Renal pelvis (tissue), 12 donors: ENCODE data around the gene CLCC1. TPM values are rescaled to one million over a fixed set of nuclear protein-coding genes. Genes with fewer than 3 reads are reported as not detected.
"Not testable (repeated sequence)": the region's sequence is repeated elsewhere in the genome, so short reads cannot be mapped to it uniquely, and the experiment has no call there.

ENCODE experiments used
- DNase-seq: peaks from one replicate; pipeline ENCODE4 v3.0.0-alpha.2; 2013
- long read RNA-seq, 16 experiments: transcript quantifications; one replicate each; lab custom pipeline, GENCODE V29; 2026
- polyA plus RNA-seq, 3 donors: library from polyadenylated mRNA; unstranded; fragments of 120-200 nt; gene quantifications; one replicate each; pipeline ENCODE4 v1.2.1, GENCODE V29; 2013; ENCODE audit not compliant: insufficient read length in 3 of 3

The CLCC1 gene, protein sequence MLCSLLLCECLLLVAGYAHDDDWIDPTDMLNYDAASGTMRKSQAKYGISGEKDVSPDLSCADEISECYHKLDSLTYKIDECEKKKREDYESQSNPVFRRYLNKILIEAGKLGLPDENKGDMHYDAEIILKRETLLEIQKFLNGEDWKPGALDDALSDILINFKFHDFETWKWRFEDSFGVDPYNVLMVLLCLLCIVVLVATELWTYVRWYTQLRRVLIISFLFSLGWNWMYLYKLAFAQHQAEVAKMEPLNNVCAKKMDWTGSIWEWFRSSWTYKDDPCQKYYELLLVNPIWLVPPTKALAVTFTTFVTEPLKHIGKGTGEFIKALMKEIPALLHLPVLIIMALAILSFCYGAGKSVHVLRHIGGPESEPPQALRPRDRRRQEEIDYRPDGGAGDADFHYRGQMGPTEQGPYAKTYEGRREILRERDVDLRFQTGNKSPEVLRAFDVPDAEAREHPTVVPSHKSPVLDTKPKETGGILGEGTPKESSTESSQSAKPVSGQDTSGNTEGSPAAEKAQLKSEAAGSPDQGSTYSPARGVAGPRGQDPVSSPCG
- 10 to 100 TPM; 27.0 to 40.7 (median 40.4) TPM for polyA plus RNA-seq
- long read RNA-seq, donor 1, full-length matches to known transcripts = 1 of 10 reads
- long read RNA-seq, donor 1, partial matches to known transcripts = 9 of 10 reads
- long read RNA-seq, donor 1, other reads (novel, unspliced or antisense) = 0 of 10 reads
- long read RNA-seq, donor 2, full-length matches to known transcripts = 2 of 7 reads
- long read RNA-seq, donor 2, partial matches to known transcripts = 5 of 7 reads
- long read RNA-seq, donor 2, other reads (novel, unspliced or antisense) = 0 of 7 reads
- long read RNA-seq, donor 3, full-length matches to known transcripts = 2 of 8 reads
- long read RNA-seq, donor 3, partial matches to known transcripts = 6 of 8 reads
- long read RNA-seq, donor 3, other reads (novel, unspliced or antisense) = 0 of 8 reads
- long read RNA-seq, donor 4, full-length matches to known transcripts = 3 of 8 reads
- long read RNA-seq, donor 4, partial matches to known transcripts = 5 of 8 reads
- long read RNA-seq, donor 4, other reads (novel, unspliced or antisense) = 0 of 8 reads
- long read RNA-seq, donor 5, full-length matches to known transcripts = 1 of 1 reads
- long read RNA-seq, donor 5, partial matches to known transcripts = 0 of 1 reads
- long read RNA-seq, donor 5, other reads (novel, unspliced or antisense) = 0 of 1 reads
- long read RNA-seq, donor 6, full-length matches to known transcripts = 4 of 4 reads
- long read RNA-seq, donor 6, partial matches to known transcripts = 0 of 4 reads
- long read RNA-seq, donor 6, other reads (novel, unspliced or antisense) = 0 of 4 reads
- long read RNA-seq, donor 7, partial matches to known transcripts = 40 of 40 reads
- long read RNA-seq, donor 7, other reads (novel, unspliced or antisense) = 0 of 40 reads
- long read RNA-seq, donor 8, full-length matches to known transcripts = 2 of 18 reads
- long read RNA-seq, donor 8, partial matches to known transcripts = 16 of 18 reads
- long read RNA-seq, donor 8, other reads (novel, unspliced or antisense) = 0 of 18 reads
- long read RNA-seq, donor 9, full-length matches to known transcripts = 2 of 11 reads
- long read RNA-seq, donor 9, partial matches to known transcripts = 9 of 11 reads
- long read RNA-seq, donor 9, other reads (novel, unspliced or antisense) = 0 of 11 reads
- long read RNA-seq, donor 10, full-length matches to known transcripts = 1 of 6 reads
- long read RNA-seq, donor 10, partial matches to known transcripts = 5 of 6 reads
- long read RNA-seq, donor 10, other reads (novel, unspliced or antisense) = 0 of 6 reads
- long read RNA-seq, donor 11 = 0 reads
- long read RNA-seq, donor 12, full-length matches to known transcripts = 2 of 9 reads
- long read RNA-seq, donor 12, partial matches to known transcripts = 7 of 9 reads
- long read RNA-seq, donor 12, other reads (novel, unspliced or antisense) = 0 of 9 reads
- long read RNA-seq, donor 13, full-length matches to known transcripts = 3 of 3 reads
- long read RNA-seq, donor 13, partial matches to known transcripts = 0 of 3 reads
- long read RNA-seq, donor 13, other reads (novel, unspliced or antisense) = 0 of 3 reads
- long read RNA-seq, donor 14 = 0 reads
- long read RNA-seq, donor 15, full-length matches to known transcripts = 3 of 15 reads
- long read RNA-seq, donor 15, partial matches to known transcripts = 12 of 15 reads
- long read RNA-seq, donor 15, other reads (novel, unspliced or antisense) = 0 of 15 reads
- long read RNA-seq, donor 16, full-length matches to known transcripts = 2 of 12 reads
- long read RNA-seq, donor 16, partial matches to known transcripts = 10 of 12 reads
- long read RNA-seq, donor 16, other reads (novel, unspliced or antisense) = 0 of 12 reads

DNA sequence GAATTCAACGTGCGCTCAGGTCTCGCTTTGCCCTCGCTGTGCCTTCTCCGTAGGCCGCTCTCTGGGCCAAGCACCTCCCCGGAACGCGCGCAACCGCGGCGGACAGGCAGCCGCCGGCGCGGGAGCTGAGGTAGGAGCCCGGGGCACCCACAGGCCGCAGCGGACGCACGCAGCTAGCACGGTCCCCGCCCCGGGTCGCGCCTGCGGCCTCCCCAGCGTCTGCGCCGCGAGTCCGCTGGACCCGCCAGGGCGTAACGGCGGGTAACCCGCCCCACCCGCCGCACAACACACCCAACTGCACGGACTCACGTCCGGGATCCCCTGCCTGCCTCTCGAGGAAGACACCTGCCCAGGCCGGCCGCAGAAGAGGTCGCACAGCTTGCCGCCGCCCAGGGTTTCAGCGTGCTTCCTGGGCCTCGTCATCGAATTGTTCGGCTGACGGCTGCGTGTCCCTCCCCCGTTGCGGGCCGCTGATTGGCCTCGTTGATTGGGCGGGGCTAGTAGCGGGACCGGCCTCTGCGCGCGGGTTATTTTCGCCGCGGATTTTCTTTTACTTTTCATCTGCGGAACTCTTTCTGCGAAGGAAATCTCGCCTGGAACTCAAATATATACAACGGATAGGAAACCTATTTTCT, at the start of gene CLCC1:
TSS of gene CLCC1 (minus strand) at position 433 of the 635 bp plus-strand sequence. CDS start 13,047 bp downstream, outside the sequence.
- peak; percentile 89 for DNase-seq

DNA sequence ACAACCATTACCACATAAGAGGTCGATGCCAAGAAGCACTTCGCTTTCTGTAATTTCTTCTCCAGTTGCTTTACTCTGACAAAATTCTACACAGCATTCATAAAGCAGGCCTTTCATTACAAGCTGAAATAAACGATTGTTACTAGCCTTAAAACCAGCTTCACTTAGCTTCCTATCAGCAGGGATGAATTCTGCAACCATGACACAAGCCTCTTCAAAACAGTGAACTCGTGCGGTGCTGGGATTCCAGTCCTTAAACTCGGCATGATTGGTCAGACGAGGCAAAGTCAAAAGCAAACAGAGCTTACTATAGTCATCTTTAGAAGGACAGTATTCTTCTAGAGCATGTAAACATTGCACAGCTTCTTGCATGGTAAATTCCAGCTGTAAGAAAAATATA, 48.1 kb upstream of the CLCC1 start:
- no peak for DNase-seq

DNA sequence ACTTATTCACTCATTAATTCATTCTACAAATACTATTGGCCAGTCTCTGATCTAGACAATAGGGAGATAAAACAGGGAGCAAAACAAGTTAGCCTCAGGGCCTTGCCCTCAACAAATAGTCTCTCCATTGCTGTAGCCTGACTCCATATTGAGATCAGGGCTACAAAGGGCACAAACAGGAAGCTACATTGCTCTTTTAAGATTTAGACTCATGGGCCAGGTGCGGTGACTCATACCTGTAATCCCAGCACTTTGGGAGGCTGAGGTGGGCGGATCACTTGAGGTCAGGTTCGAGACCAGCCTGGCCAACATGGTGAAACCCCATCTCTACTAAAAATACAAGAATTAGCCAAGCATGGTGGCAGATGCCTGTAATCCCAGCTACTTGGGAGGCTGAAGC, 33.3 kb upstream of the CLCC1 start:
- DNase-seq = not testable (repeated sequence)

DNA sequence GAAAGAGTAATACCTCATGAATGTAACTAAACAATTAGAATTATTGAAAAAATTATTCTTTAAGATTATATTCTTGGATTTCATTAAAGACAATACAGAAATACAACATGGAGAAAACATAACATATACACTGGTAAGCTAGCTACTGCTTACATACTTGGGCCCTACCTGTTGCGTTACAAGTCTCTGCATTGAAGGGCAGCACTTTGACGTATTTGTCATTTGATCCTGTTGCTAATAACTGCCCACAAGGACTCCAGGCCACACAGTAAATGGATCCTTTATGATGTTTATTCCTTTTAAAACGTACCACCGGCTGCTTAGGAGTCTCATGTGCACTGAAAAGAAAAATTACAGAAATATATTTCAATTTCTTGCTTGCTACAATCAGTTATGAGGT, 19.8 kb upstream of the CLCC1 start:
- DNase-seq = no peak

DNA sequence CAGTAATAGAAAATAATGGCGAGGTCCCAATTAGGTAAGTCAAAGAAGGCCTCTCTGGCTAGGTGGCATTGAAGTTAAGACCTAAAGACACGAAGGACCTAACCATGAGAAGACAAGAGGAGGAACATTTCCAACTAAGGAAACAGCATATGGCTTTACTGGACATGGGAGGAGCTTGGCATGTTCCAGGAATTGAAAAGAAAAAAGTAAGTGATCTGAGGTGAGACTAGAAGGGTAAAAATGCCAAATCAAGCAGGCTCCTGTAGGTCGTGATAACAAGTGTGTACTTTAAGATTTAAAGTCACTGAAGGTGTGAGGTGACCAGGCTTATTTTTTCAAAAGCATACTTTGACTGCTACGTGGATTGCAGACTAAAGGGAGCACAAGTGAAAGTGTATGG, 13.4 kb upstream of the CLCC1 start:
- DNase-seq = no peak

DNA sequence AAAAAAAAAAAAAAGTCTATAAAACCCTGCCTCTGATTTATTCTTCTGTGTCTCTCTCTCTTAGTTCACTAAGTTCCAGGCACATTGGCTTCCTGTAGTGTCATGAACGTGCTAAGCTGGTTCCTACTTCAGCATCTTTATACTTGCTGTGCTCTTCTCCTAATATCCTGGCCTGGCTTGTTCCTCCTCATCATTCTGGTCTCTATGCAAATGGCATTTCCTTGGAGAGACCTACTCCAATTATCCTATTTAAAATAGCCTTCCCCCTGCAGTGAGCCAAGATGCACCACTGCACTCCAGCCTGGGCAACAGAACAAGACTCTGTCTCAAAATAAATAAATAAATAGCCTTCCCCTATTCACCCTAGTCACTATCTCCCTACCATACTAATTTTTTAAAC, 9.7 kb upstream of the CLCC1 start:
- DNase-seq = no peak

DNA sequence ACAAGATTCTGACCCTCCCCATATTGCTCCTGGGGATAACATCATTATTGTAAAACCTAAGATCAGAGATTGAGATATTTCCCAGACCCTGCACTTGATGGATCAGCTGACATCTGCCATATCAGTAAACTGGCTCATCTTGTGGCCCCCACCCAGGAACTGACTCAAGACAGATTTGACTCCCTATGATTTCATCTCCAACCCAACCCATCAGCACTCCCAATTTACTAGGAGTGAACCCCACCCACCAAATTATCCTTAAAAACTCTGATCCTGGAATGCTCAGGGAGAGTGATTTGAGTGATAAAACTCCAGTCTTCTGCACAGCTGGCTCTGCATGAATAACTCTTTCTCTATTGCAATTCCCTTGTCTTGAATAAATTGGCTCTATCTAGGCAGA, 6.1 kb upstream of the CLCC1 start:
- no peak for DNase-seq

DNA sequence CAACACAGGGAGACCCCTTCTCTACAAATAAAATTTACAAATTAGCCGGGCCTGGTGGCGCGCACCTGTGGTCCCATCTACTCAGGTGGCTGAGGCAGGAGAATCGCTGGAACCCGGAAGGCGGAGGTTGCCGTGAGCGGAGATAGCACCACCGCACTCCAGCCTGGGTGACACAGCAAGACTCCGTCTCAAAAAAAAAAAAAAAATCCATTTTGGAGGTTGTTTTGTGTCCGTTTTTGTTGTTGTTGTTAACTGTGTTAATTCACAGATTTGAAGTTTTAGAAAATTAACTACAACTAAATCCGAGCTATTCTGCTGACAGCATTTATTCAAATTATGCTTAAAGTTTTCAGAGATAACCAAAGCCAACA, 618 bp downstream of the CLCC1 start:
- no peak for DNase-seq

DNA sequence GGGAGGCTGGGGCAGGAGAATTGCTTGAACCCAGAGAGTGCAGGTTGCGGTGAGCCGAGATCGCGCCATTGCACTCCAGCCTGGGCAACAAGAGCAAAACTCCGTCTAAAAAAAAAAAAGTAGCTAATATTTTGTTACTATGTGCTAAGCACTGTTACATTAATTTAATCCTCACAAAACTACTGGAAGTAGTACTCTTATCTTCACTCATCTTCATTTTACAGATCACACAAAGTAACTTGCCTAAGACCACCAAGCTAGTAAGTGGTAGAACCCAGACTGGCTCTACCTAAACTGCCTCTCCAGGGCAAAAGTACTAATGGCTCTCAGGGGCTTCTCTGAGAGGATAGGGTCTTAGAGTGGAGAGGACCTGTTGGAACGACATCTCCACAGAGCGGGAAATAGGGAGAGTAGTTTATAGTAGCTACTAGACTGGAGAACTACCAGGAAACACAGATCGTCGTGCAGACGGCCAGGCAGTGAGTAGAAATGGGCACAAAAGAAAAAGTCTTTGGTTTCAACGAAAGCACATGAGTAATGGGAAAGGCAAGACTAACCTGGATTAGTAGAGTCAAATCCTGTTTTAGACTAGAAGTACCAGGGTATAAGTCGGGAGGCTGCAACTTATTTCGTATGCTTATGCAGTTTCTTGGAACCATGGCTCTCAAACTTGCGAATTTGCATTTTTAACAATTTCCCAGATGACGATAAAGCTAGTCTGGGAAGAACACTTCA, 1.4 kb downstream of the CLCC1 start:
- no peak for DNase-seq

DNA sequence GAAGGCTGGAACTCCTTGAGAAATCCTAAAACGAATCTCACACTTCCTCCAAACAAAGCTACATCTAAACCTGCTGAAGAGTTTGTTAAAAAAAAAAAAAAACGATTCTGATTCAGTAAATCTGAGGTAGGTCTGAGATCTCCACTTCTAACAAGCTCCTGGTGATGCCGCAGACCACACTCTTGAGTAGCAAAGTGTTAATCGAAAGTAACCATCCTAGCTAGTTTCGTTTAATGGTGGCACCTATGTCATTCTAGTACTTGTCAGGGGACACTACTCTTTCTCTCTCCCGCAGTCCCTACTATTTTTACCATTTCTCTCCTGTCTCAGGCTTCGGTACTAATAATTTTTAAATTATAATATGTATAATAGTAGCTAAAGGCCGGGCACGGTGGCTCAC, 2.1 kb downstream of the CLCC1 start:
- DNase-seq = no peak

DNA sequence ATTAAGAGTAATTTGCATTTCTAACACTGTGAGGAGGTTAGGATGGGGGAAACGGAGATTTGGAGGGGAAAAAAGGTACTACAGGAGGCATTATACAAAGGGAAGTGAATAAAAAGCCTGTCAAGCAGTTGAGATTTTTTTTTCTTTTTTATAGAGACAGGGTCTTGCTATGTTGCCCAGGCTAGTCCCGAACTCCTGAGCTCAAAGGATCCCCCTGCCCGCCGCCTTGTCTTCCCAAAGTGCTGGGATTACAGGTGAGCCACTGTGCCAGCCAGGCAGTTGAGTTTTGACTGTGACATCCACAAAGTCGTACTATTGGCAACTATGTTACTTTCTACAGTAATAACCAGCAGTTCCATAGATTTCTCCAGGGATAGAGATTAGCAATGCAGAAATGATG, 2.6 kb downstream of the CLCC1 start:
- no peak for DNase-seq

DNA sequence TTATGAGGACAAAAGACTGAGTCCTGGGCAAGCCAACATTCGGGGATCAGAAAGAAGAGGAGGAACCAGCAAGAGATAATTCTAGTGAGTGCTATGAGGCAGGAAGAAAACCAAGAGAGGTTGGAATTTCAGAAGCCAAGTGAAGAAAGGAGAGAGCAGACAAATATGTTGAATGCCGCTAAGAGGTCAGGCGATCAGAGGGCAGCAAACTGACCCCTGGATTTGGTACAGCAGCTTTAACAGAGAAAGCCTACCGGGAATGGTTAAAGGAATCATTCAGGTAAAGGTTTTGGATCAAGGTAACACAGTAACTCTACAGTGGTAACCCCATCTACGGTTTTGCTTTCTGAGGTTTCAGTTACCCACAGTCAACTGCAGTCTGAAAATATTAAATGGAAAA, 5.4 kb downstream of the CLCC1 start:
- no peak for DNase-seq

DNA sequence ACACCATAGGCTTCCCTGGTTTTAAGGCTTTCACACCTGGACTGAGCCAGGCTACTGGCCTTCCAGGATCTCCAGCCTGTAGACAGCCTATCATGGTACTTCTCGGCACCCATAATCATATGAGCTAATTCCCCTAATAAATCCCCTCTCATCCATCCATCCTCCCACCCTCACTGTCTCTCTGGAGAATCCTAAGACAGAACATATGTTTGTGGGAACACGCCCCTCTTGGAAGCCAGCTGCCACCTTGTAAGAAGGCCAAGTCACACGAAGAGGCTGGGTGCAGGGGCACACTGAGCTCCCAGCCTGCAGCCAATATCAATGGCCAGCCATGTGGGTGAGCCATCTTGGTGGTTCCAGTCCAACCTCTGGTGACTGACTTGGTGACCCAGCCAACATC, 7.4 kb downstream of the CLCC1 start:
- no peak for DNase-seq

DNA sequence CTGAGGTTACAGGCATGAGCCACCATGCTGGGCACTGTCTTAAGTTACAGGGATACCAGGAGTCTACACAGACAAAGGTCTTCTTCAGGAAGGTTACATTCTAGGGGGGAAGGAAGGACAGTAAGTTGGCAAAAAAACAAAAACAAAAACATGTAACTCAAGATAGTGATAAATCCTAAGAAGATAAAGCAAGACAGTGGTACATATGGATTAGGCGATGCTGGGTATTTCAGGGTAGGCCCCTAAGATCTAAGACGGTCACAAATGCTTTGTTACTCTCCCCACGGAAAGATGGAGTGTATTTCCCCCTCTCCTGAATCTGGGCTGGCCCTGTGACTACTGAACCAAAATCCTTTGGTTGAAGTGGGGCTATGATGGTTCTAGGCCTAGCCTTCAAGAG, 8.2 kb downstream of the CLCC1 start:
- no peak for DNase-seq

DNA sequence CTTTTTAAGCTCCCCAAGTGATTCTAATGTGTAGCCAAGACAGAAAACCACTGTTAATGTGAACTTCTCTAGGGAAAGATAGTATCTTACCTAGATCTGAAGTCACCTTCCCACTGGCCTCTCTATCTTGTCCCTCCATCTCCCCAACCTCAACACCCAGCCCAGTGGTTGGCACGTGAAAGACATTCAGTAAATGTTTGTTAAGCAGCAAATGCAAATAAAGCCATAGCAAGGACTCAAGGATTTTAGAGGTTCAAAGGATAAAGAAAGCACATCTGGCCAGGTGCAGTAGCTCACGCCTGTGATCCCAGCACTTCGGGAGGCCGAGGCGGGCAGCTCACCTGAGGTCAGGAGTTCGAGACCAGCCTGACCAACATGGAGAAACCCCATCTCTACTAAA, 9.8 kb downstream of the CLCC1 start:
- DNase-seq = no peak

DNA sequence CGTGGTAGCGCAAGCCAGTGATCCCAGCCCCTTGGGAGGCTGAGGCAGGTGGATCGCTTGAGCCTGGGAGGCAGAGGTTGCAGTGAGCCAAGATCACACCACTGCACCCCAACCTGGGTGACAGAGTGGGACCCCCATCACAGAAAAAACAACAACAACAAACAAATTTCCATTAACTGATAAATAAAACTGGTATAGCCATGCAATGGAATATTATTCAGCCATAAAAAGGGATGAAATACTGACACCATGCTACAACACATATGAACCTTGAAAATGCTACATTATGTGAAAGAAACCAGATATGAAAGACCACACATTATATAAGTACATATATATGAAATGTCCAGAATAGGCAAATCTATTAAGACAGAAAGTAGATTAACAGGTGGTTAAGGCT, 12.0 kb downstream of the CLCC1 start:
- DNase-seq = no peak

DNA sequence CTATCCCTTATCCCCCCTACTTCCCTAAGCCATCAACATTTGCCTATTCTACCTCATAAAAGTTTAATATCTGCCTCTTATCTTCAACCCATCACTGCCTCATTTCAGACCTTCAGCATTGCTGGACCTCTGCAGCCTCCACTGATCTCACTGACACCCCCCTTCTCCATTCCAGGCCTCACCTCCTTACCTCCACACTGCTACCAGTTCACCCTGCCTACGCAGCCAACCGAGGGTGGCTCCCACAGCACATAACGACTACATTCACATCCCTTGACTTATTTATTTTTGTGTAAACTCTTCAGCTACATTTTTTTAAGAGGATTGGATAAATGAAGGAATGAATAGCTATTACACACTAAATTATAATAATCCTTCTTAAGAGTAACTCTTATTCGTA, 14.2 kb downstream of the CLCC1 start:
- DNase-seq = no peak

DNA sequence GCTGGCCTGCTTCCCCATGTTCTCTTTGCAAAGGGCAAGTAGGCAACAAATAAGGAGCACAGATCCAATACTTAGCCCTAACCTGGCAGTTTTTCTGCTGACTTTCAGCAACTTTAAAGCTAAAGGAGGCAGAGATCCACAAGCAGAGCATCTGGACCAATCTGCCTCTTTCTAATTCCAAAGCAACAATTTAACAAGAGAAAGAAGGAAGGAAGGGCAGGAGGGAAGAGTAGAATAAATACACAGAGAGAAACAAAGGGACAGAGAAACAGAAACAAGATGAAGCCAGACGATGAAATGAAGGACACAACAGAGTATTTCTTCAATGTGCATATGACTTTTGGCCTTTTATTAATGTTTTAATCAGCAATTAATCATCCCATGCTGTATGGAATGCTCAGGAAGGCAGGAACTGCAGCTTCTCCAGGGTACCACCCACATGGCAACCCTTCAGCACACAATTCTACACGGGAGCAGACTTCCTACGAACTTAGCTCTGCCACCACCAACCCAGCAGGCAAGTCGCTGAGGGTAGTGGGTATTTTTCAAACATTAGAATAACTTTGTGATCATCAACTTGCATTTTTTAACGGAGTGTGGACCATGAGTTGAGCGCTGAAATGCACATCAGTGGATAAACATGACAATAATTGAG, 15.3 kb downstream of the CLCC1 start:
- no peak for DNase-seq
